Keratinocyte (primary cell): ENCODE results near the gene ABCG1. TPM values are rescaled to one million over a fixed set of nuclear protein-coding genes. Genes with fewer than 3 reads are reported as not detected.

Source experiments
- DNase-seq: peaks from one replicate; pipeline ENCODE4 v3.0.0-alpha.2; 2011; ENCODE audit warnings: low read depth, missing footprints, low spot score
- FAIRE-seq: peaks from 2 replicates; lab custom pipeline; 2011; peaks lifted over from hg19 to GRCh38; lab: Jason Lieb, UNC
- H2AFZ ChIP-seq: 2 replicates; pipeline ENCODE4 v1.6.0; 2012; ENCODE audit warnings: low read length, control low read depth, inconsistent platforms; ENCODE audit not compliant: control insufficient read depth
- H3K27ac ChIP-seq: 2 replicates; pipeline ENCODE4 v1.5.1; 2011; ENCODE audit warnings: low read length; ENCODE audit not compliant: control insufficient read depth, insufficient read depth
- H3K27me3 ChIP-seq: 3 replicates; pipeline ENCODE4 v1.6.0; 2011; ENCODE audit warnings: low read length; ENCODE audit not compliant: control insufficient read depth, insufficient read depth; ENCODE audit errors: extremely low read depth
- H3K36me3 ChIP-seq, 2 experiments: 2 replicates in 1 of 2; 3 replicates in 1 of 2; pipeline ENCODE4 v1.5.1; 2011; ENCODE audit warnings: low read length in 2 of 2, mild to moderate bottlenecking in 1 of 2; ENCODE audit not compliant: control insufficient read depth in 2 of 2, insufficient read depth in 2 of 2; ENCODE audit errors: extremely low read depth in 1 of 2
- H3K4me1 ChIP-seq: 3 replicates; pipeline ENCODE4 v1.5.1; 2011; ENCODE audit warnings: low read length; ENCODE audit not compliant: control insufficient read depth, insufficient read depth; ENCODE audit errors: extremely low read depth
- H3K4me2 ChIP-seq: 3 replicates; pipeline ENCODE4 v1.6.0; 2011; ENCODE audit warnings: low read depth, low read length; ENCODE audit not compliant: control insufficient read depth, insufficient read depth; ENCODE audit errors: extremely low read depth
- H3K4me3 ChIP-seq, 3 experiments: fragments of 200-600 bp in 1 of 3; sonication (generic) in 1 of 3; 2 replicates in 2 of 3; 3 replicates in 1 of 3; pipeline ENCODE4 v1.5.1; 2011 to 2016; ENCODE audit warnings: low read length in 3 of 3, mild to moderate bottlenecking in 3 of 3, control low read depth in 2 of 3, inconsistent platforms in 1 of 3, low read depth in 1 of 3, mixed read lengths in 1 of 3, mixed run types in 1 of 3, moderate library complexity in 1 of 3; ENCODE audit not compliant: control insufficient read depth in 2 of 3, insufficient read depth in 2 of 3; ENCODE audit errors: extremely low read depth in 1 of 3
- H3K79me2 ChIP-seq: 2 replicates; pipeline ENCODE4 v1.6.0; 2012; ENCODE audit warnings: low read length; ENCODE audit not compliant: control insufficient read depth, insufficient read depth
- H3K9ac ChIP-seq: 3 replicates; pipeline ENCODE4 v1.6.0; 2011; ENCODE audit warnings: low read length; ENCODE audit not compliant: control insufficient read depth, insufficient read depth; ENCODE audit errors: extremely low read depth
- H3K9me1 ChIP-seq: 3 replicates; pipeline ENCODE4 v1.6.0; 2011; ENCODE audit warnings: low read length; ENCODE audit not compliant: control insufficient read depth, insufficient read depth; ENCODE audit errors: extremely low read depth
- H3K9me3 ChIP-seq: 2 replicates; pipeline ENCODE4 v1.5.1; 2012; ENCODE audit warnings: low read depth, low read length; ENCODE audit not compliant: control insufficient read depth
- H4K20me1 ChIP-seq: 3 replicates; pipeline ENCODE4 v1.6.0; 2011; ENCODE audit warnings: low read length; ENCODE audit not compliant: control insufficient read depth, insufficient read depth; ENCODE audit errors: extremely low read depth
- CTCF ChIP-seq, 3 experiments: IDR thresholded peaks in 1 of 3; conservative IDR thresholded peaks in 1 of 3; optimal IDR thresholded peaks in 1 of 3; 2 replicates in 2 of 3; 3 replicates in 1 of 3; pipeline versions ENCODE3 to v1.5.1; 2011; ENCODE audit warnings: low read length in 3 of 3, mild to moderate bottlenecking in 3 of 3, moderate library complexity in 2 of 3, control low read depth in 1 of 3, inconsistent platforms in 1 of 3; ENCODE audit not compliant: insufficient read depth in 2 of 3; ENCODE audit errors: extremely low read depth in 1 of 3
- EZH2 ChIP-seq: IDR thresholded peaks from one replicate; pipeline ENCODE4 v1.6.1; 2012; ENCODE audit warnings: inconsistent platforms, mild to moderate bottlenecking, low read length, moderate library complexity
- dilution Hi-C: fragments of 300-500 bp; cut with MboI; formaldehyde crosslinking; loops from one replicate; pipeline ENCODE4 v1.7.0; 2020; ENCODE audit warnings: low sequenced_read_pairs; ENCODE audit not compliant: extremely low pct_ligation_motif_present
- polyA plus RNA-seq, 5 experiments: library from polyadenylated mRNA; depleted of rRNA in 3 of 5; stranded (reverse) in 3 of 5; stranded (forward) in 1 of 5; unstranded in 1 of 5; fragments of >200 nt; gene quantifications; 1 replicate in 1 of 5; 2 replicates in 3 of 5; 3 replicates in 1 of 5; pipeline versions ENCODE4 v1.2.1 to v1.2.3, GENCODE V29; 2011 to 2012; ENCODE audit warnings: missing spikeins in 2 of 5, low read depth in 1 of 5, low replicate concordance in 1 of 5

Gene ABCG1
- polyA plus RNA-seq, 1 donor (not counting 4 experiments of a cell fraction or from before 2014, with no cell fraction given): 3.3 TPM

GRCh38 chr21:42237161-42237560 is 18.2 kb downstream of the ABCG1 start:
- H3K27ac ChIP-seq: no peak overlapping the region
- dilution Hi-C loops: no loop called here
- H3K4me1 ChIP-seq: peaks cover 23% of the 10 kb centered on the region
- DNase-seq (no peak), FAIRE-seq (no peak)
- no peaks in the 10 kb centered on the region for H4K20me1 ChIP-seq
- H3K9me3 ChIP-seq: no peaks in the 10 kb centered on the region
- peaks cover 4% of the 10 kb centered on the region for H3K27me3 ChIP-seq
- H3K36me3 ChIP-seq: no peaks in the 10 kb centered on the region
- no peak overlapping the region for H3K4me3 ChIP-seq
- H3K9ac ChIP-seq: no peak overlapping the region
- no peak overlapping the region for H3K4me2 ChIP-seq
- H2AFZ ChIP-seq: no peak overlapping the region
- TF ChIP-seq EZH2 (no peak), CTCF (optimal IDR thresholded peaks at IDR 0.05 in 1 of 3, IDR thresholded peaks at IDR 0.05 in 1 of 3, conservative IDR thresholded peaks at IDR 0.05 in 1 of 3; ENCODE audit: extremely low read depth in 1 of 3, insufficient read depth in 2 of 3, low read length in 3 of 3) (no peak)
- no peaks in the 10 kb centered on the region for H3K79me2 ChIP-seq
- H3K9me1 ChIP-seq: no peaks in the 10 kb centered on the region

GRCh38 chr21:42237577-42237976 is 18.6 kb downstream of the ABCG1 start:
- peaks cover 23% of the 10 kb centered on the region for H3K4me1 ChIP-seq
- no peaks in the 10 kb centered on the region for H4K20me1 ChIP-seq
- H3K4me2 ChIP-seq: no peak overlapping the region
- no peaks in the 10 kb centered on the region for H3K79me2 ChIP-seq
- dilution Hi-C loops: no loop called here
- DNase-seq: no peak
- no peak for FAIRE-seq
- peaks cover 4% of the 10 kb centered on the region for H3K27me3 ChIP-seq
- no peaks in the 10 kb centered on the region for H3K9me1 ChIP-seq
- no peak overlapping the region for H3K9ac ChIP-seq
- no peaks in the 10 kb centered on the region for H3K36me3 ChIP-seq
- TF ChIP-seq EZH2 (no peak), CTCF (optimal IDR thresholded peaks at IDR 0.05 in 1 of 3, IDR thresholded peaks at IDR 0.05 in 1 of 3, conservative IDR thresholded peaks at IDR 0.05 in 1 of 3; ENCODE audit: extremely low read depth in 1 of 3, insufficient read depth in 2 of 3, low read length in 3 of 3) (no peak)
- H3K9me3 ChIP-seq: no peaks in the 10 kb centered on the region
- no peak overlapping the region for H2AFZ ChIP-seq
- H3K27ac ChIP-seq: no peak overlapping the region
- H3K4me3 ChIP-seq: no peak overlapping the region
